ENCODE data around the gene EMID1. TPM values are rescaled to one million over a fixed set of nuclear protein-coding genes. Genes with fewer than 3 reads are reported as not detected.

The EMID1 gene
- total and polyA plus RNA-seq, 2 experiments from 2014 or later = 11.5 to 15.0 TPM

- no peaks in the 10 kb centered on the region for H3K9me3 ChIP-seq (ENCODE audit: low read depth)
- H3K9me2 ChIP-seq (replicated peaks; ENCODE audit: insufficient read depth) = no peaks in the 10 kb centered on the region
- H3K27ac ChIP-seq = no peak overlapping the region
- 93% methylated on average over 4 of the region's 4 CpGs for WGBS (ENCODE audit: low lambda C conversion rate, missing lambda C conversion rate)
- no peak overlapping the region for H2AFZ ChIP-seq
- peaks cover 24% of the 10 kb centered on the region for H4K20me1 ChIP-seq (ENCODE audit: insufficient read depth, poor library complexity, severe bottlenecking)
- no peaks in the 10 kb centered on the region for H3K27me3 ChIP-seq
- H3K4me3 ChIP-seq = no peak overlapping the region
- DNase-seq (ENCODE audit: low spot score) = no peak
- H3K79me2 ChIP-seq = peaks cover 46% of the 10 kb centered on the region
- H3K4me1 ChIP-seq (ENCODE audit: insufficient read depth) = peaks cover 19% of the 10 kb centered on the region
- H3K4me2 ChIP-seq = peak overlapping the region; percentile 94
- TF ChIP-seq EZH2 (IDR thresholded peaks at IDR 0.05; ENCODE audit: borderline replicate concordance) (no peak), EZH2phosphoT487 (IDR thresholded peaks at IDR 0.05; ENCODE audit: low read depth, severe bottlenecking, unreplicated experiment) (no peak), CTCF (IDR thresholded peaks at IDR 0.05; ENCODE audit: poor library complexity) (no peak)
- H3K36me3 ChIP-seq (replicated peaks; ENCODE audit: insufficient read depth, low read depth) = no peaks in the 10 kb centered on the region
Observed at GRCh38 chr22:29265929-29266328, 60.2 kb downstream of the EMID1 start.

- Histone ChIP-seq H3K27ac (peak overlapping the region; percentile 97), H4K20me1 (ENCODE audit: insufficient read depth, poor library complexity, severe bottlenecking) (peaks cover 33% of the 10 kb centered on the region), H3K27me3 (no peaks in the 10 kb centered on the region), H3K9me2 (replicated peaks; ENCODE audit: insufficient read depth) (no peaks in the 10 kb centered on the region), H3K4me3 (peak overlapping the region; percentile 39), H3K9me3 (ENCODE audit: low read depth) (no peaks in the 10 kb centered on the region), H2AFZ (peak overlapping the region; percentile 79), H3K4me1 (ENCODE audit: insufficient read depth) (peaks cover 28% of the 10 kb centered on the region), H3K4me2 (peak overlapping the region; percentile 94), H3K36me3 (replicated peaks; ENCODE audit: insufficient read depth, low read depth) (no peaks in the 10 kb centered on the region), H3K79me2 (peaks cover 54% of the 10 kb centered on the region)
- TF ChIP-seq EZH2 (IDR thresholded peaks at IDR 0.05; ENCODE audit: borderline replicate concordance) (no peak), EZH2phosphoT487 (IDR thresholded peaks at IDR 0.05; ENCODE audit: low read depth, severe bottlenecking, unreplicated experiment) (no peak), CTCF (IDR thresholded peaks at IDR 0.05; ENCODE audit: poor library complexity) (no peak)
- WGBS (ENCODE audit: low lambda C conversion rate, missing lambda C conversion rate) = 19% methylated on average over 13 of the region's 13 CpGs
- no peak for DNase-seq (ENCODE audit: low spot score)
Observed at GRCh38 chr22:29266564-29267461, 61.1 kb downstream of the EMID1 start.

GRCh38 chr22:29267462-29267857 lies 61.8 kb downstream of the EMID1 start:
- Histone ChIP-seq H3K79me2 (peaks cover 61% of the 10 kb centered on the region), H3K4me1 (ENCODE audit: insufficient read depth) (peaks cover 32% of the 10 kb centered on the region), H3K4me3 (peak overlapping the region; percentile 39), H3K4me2 (peak overlapping the region; percentile 94), H3K36me3 (replicated peaks; ENCODE audit: insufficient read depth, low read depth) (no peaks in the 10 kb centered on the region), H4K20me1 (ENCODE audit: insufficient read depth, poor library complexity, severe bottlenecking) (peaks cover 39% of the 10 kb centered on the region), H3K27me3 (no peaks in the 10 kb centered on the region), H3K27ac (peak overlapping the region; percentile 97), H3K9me3 (ENCODE audit: low read depth) (no peaks in the 10 kb centered on the region), H3K9me2 (replicated peaks; ENCODE audit: insufficient read depth) (no peaks in the 10 kb centered on the region), H2AFZ (peak overlapping the region; percentile 79)
- no peak for DNase-seq (ENCODE audit: low spot score)
- no peak for TF ChIP-seq CTCF (IDR thresholded peaks at IDR 0.05; ENCODE audit: poor library complexity)
- no peak for TF ChIP-seq EZH2phosphoT487 (IDR thresholded peaks at IDR 0.05; ENCODE audit: low read depth, severe bottlenecking, unreplicated experiment)
- TF ChIP-seq EZH2 (IDR thresholded peaks at IDR 0.05; ENCODE audit: borderline replicate concordance) = no peak
- WGBS (ENCODE audit: low lambda C conversion rate, missing lambda C conversion rate) = 0% methylated on average over 32 of the region's 32 CpGs

Data from hepatocyte (in vitro differentiated cells).